Heart left ventricle (tissue), 13 donors: Measurements from ENCODE around the gene GRIA1.

Experiments used
- POLR2A ChIP-seq, 2 donors: fragments of 450-650 bp; IDR thresholded peaks; one replicate each; pipeline ENCODE4 v1.6.1; 2017; ENCODE audit warnings: antibody characterized with exemption in 2 of 2, mild to moderate bottlenecking in 2 of 2, moderate library complexity in 2 of 2
- TF ChIP-seq, protein P1 (sequence below), 12 donors: fragments of 200-600 bp; sonication (generic) in 4 of 12; IDR thresholded peaks; one replicate each; pipeline versions ENCODE4 v1.5.0 to v1.8.0; 2018 to 2022; ENCODE audit warnings: antibody characterized with exemption in 12 of 12, mild to moderate bottlenecking in 5 of 12
- donor health status: ischemic (EF 13 %, LVEDD 7.1; RV severe dilation, severe dysfunction).
- donor health status: DM: no; HTN: yes; CAD: no.
- donor health status: DM: no; HTN: no; CAD: no.
- donor health status: ischemic (EF 25% LVEDD 6.9; RV normal size, moderate dysfunction).
- donor health status: ischemic (EF 25% LVEDD 5.7; RV mildly dilated, moderate dysfunction).
- donor health status: ischemic (EF 35%, LVEDD 5.7; RV mildly dilated, moderate dysfunction).
- donor health status: nonischemic (EF 11% LVEDD 7.7; RV severe dilation, severe dysfunction).
- donor health status: DM: yes; HTN: yes; CAD: no.
- donor health status: PGD.
- donor health status: ischemic (EF 29% LVEDD 5.4; RV normal size, mild dysfunction).
- donor health status: nonischemic (EF 23%, LVEDD 6.1; RV moderate dilation, normal function).

DNA sequence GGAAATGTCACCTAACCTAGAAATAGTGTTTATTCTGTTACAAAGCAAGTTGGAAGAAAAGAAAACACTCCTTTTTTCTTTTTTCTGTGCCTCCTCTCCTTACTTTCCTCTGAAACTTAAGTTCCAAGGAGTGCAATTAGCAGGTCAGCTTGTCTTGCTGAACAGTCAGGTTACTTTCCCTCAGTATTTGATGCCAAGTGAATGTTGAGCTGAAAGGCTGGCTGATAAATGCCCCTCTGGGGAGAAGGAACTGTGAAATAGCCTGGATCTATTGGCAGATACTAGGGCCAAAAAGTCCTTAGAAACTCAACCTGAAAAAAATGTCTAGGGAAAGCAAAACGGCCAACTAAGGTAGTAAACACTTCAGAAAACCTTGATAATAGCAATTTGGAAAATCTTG, 43.6 kb downstream of the GRIA1 start:
- TF ChIP-seq, protein P1, sequence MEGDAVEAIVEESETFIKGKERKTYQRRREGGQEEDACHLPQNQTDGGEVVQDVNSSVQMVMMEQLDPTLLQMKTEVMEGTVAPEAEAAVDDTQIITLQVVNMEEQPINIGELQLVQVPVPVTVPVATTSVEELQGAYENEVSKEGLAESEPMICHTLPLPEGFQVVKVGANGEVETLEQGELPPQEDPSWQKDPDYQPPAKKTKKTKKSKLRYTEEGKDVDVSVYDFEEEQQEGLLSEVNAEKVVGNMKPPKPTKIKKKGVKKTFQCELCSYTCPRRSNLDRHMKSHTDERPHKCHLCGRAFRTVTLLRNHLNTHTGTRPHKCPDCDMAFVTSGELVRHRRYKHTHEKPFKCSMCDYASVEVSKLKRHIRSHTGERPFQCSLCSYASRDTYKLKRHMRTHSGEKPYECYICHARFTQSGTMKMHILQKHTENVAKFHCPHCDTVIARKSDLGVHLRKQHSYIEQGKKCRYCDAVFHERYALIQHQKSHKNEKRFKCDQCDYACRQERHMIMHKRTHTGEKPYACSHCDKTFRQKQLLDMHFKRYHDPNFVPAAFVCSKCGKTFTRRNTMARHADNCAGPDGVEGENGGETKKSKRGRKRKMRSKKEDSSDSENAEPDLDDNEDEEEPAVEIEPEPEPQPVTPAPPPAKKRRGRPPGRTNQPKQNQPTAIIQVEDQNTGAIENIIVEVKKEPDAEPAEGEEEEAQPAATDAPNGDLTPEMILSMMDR (IDR thresholded peaks at IDR 0.05), result no peak
- no peak for TF ChIP-seq POLR2A (IDR thresholded peaks at IDR 0.05)
